NK-92 treated with Interleukin-12 subunit alpha and Interleukin-12 subunit beta, amount 100 ng/mL, for 24 hours (cell line): ENCODE results near the gene GFPT1.

Experiments
- DNase-seq: peaks from one replicate; lab custom pipeline; 2025; lab: John Stamatoyannopoulos, UW

The GFPT1 gene

DNA sequence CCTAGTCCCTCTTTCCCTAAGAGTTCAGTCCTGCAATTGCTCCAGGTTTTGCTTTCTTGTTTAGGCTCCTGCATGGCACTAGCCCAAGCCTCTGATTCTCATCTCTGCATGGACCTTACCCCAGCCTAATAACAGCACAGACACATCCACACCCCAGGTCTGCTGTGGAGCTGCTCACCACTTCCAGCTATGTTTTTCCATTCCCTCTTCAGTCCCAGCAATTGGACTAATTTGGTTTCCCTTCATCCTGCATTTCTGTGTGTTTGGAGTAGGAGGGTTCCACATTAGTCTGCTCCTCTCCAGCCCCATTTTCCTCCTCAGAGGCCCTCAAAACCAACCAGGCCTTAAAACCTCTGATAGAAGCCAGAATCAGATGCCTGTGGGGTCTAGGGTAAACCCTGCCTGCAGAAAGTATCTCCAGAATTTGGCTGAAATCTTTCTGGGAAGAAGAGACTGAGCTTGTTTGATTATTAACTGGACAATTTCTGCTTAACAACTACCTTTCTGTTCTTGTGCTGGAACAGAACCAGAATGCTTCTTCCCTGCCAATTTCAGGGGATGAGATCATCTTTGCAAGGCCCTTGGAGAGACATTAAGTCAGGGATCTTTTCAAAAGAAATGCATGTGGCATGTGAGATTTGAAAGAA lies 95.9 kb downstream of the GFPT1 start:
- DNase-seq = no peak

DNA sequence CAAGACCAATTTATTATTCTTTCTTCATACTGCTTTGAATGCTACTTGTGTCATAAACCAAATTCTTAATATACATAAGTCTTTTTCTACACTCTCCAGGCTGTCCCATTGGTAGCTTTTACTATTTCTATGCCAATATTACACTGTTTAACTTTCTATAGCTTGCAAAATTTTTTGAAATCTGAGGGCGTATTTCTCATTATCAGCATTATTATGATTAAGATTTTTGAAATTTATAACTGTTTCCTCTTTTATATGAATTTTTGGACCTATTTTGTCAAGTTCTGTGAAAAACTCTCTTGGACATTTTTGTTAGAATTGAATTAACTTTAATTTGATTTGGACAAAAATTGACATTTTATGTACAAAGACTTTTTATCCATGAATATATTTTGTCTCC lies 98.6 kb downstream of the GFPT1 start:
- no peak for DNase-seq

DNA sequence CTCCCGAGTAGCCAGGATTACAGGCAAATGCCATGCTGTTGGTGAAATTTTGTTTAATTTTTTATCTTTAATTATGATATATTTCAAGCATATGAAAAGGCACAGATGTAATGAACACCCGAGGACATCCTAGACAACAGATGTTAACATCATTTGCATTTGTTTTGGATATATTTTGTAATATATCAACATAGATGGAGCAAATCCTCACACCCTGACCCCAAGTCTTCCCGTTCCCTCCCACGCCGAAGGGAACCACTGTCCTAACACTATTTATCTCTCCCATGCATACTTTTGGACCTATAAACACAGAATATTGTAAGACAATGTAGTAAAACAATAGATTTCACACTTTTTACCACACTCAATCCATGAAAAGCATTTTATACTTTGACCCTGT lies 99.5 kb downstream of the GFPT1 start:
- DNase-seq = no peak

GRCh38 chr2:69285379-69285894 lies 101.6 kb downstream of the GFPT1 start:
- DNase-seq = no peak

DNA sequence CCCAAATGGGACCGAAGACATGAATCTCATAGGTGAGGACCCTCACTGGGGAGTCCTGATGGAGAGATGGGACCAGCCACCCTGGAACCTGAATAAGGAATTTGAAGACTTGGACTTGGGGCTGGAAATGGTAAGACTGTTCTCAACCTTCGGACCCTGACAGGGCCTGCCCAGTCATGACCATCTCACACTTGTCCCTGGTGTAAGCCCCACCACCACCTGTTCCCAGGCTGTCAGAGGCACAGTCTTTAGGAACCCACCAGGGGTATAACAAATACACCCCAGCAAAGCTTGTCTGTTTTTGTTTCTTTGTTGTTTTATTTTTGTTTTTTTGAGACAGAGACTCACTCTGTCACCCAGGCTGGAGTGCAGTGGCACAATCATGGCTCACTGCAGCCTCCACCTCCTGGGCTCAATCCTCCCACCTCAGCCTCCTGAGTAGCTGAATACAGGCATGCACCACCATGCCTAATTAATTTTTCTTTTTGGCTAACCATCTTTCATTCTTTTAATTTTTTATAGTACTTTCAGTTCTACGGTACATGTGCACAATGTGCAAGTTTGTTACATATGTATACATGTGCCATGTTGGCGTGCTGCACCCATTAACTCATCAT lies 106.1 kb downstream of the GFPT1 start:
- no peak for DNase-seq

GRCh38 chr2:69279931-69280681 lies 106.9 kb downstream of the GFPT1 start:
- DNase-seq = no peak

DNA sequence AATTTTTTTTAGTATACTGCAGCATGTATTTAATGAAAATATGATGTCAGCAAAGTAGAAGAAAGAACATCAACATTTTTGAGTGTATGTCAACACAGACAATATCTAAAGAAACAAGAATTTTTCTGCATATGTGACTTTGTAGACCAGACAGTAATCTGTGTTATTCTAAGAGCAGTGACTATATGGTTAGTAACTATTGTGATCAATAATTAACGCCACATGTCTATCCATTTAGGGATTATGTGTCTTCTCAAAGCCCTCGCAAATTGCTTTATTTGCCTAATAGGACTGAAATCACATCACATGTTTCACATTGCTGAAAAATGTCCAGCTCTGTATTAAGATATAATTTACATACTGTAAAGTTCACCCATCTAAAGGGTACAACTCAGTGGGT lies 107.8 kb downstream of the GFPT1 start:
- no peak for DNase-seq

- DNase-seq = no peak
Measured at GRCh38 chr2:69278366-69278765, 108.7 kb downstream of the GFPT1 start.

DNA sequence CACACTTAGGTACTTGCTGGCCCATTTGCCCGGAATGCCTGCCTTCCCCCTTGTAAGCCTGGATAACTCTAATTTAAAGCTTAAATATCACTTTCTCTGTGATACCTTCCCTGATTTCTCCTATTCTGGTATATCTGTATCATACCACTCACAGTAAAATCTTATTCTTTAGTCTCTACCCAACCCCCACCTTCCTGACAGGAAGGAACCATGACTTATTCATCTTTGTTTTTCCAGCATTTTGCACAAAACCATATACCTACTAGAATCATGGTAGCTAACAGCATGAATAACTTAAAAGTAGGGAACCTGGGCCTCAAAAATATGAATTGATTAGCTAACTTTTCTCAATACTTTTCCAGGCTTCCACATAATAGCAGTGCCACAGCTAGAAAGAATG lies 111.5 kb downstream of the GFPT1 start:
- DNase-seq = no peak

DNA sequence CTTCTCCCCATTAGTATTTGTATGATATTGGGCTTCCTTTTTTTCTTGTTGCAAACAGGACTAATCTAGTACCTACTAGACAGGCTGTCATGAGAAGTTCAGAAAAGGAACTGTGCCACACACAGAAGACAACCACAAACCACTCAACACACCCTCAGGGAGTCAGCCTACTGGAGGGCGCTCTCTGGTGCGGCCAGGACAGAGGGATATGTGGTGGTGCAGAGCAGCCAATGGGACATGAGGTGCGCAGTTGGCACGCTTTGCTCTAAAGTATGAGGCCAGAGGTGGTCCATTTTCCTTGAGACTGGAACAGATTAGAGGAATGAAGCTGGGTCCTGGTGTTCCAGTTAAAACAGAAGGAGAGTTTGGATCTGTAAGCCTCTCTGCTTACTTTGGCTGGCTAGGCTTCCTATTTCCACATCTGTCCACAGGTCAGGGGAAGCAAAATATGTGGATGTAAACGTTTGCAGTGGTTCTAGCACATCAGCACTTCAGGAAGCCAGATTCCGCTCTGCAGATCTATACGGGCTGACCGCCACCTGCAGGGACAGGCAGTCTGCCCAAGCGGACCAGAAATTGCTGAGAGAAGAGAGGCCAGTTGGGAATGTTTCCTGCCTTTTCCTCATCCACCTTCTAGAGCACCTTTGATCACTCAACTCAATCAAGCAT lies 114.1 kb downstream of the GFPT1 start:
- no peak for DNase-seq

- DNase-seq = no peak
Measured at GRCh38 chr2:69271831-69272257, 115.2 kb downstream of the GFPT1 start.
